ENCODE results near the gene SENP2.

GRCh38 chr3:185561958-185562357 is 24.1 kb upstream of the SENP2 start:
- TF ChIP-seq POLR2A (IDR thresholded peaks at IDR 0.05; ENCODE audit: low read depth) (no peak), CTCF (IDR thresholded peaks at IDR 0.05) (no peak), POLR2AphosphoS5 (IDR thresholded peaks at IDR 0.05) (no peak), EP300 (IDR thresholded peaks at IDR 0.05) (no peak)

All from esophagus muscularis mucosa (tissue), 4 donors.